Measurements from ENCODE around the gene ZNF394.

ZNF394 gene

GRCh38 chr7:99447943-99448342 lies 52.1 kb downstream of the ZNF394 start:
- DNase-seq, result no peak

- DNase-seq, result no peak
Measured at GRCh38 chr7:99446096-99446495, 54.0 kb downstream of the ZNF394 start.
